ENCODE measurements around the gene CNTNAP3.
"Not testable (repeated sequence)": the region's sequence is repeated elsewhere in the genome, so short reads cannot be mapped to it uniquely, and the experiment has no call there.

CNTNAP3 gene

DNA sequence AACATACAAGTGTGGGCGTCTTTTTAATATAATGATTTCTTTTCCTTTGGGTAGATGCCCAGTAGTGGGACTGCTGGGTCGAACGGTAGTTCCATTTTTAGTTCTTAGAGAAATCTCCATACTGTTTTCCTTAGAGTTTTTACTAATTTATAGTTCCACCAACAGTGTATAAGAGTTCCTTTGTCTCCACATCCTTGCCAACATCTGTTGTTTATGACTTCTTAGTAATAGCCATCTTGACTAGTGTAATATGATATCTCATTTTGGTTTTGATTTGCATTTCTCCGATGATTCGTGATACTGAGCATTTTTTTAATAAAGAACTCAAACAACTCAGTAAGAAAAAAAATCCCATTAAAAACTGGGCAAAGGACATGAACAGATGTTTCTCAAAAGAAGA lies 225.0 kb downstream of the CNTNAP3 start:
- not testable (repeated sequence) for DNase-seq

DNA sequence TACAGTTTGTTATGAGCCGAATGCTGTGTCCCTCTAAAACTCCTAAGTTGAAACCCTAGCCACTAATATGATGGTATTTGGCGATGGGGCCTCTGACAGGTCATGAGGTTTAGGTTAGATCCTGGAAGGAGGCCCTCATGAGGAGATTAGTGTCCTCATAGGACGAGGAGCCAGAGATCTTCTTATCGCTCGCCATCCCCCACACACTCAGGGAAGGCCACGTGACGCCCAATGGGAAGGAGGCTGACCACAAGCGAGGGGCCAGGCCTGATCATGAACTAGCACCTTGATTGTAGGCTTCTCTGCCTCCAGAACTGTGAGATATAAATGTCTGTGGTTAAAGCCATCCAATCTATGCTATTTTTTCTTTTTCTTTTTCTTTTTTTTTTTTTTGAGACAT lies 233.5 kb downstream of the CNTNAP3 start:
- DNase-seq = not testable (repeated sequence)

DNA sequence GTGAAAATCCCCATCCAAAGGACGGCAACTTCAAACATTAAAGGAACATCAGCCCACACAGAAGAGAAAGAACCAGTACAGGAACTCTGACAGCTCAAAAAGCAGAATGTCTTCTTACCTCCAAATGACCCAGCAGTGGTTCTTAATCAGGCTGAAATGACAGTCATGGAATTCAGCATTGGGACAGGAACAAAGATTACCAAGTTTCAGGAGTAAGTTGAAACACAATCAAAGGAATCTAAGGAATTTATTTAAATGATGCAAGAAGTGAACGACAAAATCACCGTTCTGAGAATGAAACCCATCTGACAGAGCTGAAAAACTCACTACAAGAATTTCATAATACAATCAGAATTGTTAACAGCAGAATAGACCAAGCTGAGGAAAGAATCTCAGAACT lies 241.1 kb downstream of the CNTNAP3 start:
- DNase-seq = not testable (repeated sequence)

DNA sequence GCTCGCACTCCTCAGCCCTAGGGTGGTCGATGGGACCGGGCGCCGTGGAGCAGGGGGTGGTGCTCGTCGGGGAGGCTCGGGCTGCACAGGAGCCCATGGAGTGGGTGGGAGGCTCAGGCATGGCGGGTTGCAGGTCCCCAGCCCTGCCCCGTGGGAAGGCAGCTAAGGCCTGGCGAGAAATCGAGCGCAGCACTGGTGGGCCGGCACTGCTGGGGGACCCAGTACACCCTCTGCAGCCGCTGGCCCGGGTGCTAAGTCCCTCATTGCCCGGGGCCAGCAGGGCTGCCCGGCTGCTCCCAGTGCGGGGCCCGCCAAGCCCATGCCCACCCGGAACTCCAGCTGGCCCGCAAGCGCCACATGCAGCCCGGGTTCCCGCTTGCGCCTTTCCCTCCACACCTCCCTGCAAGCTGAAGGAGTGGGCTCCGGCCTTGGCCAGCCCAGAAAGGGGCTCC lies 245.6 kb downstream of the CNTNAP3 start:
- DNase-seq = not testable (repeated sequence)

DNA sequence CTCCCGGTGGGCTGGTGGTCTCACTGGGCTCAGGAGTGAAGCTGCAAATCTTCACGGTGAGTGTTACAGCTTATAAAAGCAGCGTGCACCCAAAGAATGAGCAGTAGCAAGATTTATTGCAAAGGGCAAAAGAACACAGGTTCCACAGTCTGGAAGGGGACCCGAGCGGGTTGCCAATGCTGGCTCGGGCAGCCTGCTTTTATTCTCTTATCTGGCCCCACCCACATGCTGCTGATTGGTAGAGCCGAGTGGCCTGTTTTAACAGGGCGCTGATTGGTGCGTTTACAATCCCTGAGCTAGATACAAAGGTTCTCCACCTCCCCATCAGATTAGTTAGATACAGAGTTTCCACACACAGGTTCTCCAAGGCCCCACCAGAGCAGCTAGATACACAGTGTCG lies 246.2 kb downstream of the CNTNAP3 start:
- not testable (repeated sequence) for DNase-seq

DNA sequence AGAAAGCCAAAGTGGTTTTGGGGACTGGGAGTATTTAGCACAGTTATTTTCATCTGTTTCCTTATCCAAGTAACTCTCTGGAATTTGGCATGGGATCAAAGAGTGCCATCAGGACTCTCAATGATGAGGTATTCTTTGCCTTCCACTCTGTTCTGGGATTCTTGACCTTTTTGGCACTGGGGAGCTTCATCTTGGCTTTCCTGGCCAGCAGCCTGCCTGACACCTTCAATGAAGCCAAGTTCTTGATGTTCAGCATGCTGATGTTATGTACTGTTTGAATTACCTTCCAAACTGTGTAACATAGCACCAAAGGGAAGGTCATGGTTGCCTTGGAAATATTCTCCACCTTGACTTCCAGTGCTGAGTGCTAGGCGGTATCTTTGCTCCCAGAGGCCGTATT lies 248.8 kb downstream of the CNTNAP3 start:
- not testable (repeated sequence) for DNase-seq

DNA sequence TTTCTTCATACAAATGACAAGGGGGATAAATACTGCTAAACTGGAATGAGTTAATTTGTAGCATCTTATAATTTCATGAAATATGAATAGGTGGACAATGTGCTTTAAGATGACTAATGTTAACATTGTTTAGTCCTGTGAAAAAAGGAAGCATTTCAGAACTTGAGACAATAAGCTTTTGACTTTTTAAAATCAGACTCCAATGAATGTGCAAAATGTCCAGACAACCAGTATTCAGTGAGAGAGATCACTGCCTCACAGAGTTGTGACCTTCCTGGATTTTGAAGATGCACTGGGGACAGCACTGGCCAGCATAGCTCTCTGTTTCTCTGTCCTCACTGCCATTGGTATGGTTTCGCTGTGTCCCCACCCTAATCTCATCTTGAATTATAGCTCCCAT lies 249.7 kb downstream of the CNTNAP3 start:
- DNase-seq = not testable (repeated sequence)

DNA sequence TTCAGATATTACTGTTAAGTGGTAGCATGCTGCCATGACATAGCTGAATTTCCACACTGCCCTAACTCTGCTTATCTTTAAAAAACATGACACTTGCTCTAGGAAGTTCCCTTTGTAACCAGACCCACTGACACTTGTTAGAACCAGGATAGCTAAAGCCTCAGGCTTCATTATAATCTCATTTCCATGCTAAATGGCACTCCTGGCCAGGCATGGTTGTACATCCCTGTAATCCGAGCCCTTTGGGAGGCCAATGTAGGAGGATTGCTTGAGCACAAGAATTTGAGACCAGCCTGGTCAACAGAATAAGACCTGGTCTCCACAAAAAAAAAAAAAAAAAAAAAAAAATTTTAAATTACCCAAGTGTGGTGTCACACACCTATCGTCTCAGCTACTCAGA lies 254.1 kb downstream of the CNTNAP3 start:
- not testable (repeated sequence) for DNase-seq

DNA sequence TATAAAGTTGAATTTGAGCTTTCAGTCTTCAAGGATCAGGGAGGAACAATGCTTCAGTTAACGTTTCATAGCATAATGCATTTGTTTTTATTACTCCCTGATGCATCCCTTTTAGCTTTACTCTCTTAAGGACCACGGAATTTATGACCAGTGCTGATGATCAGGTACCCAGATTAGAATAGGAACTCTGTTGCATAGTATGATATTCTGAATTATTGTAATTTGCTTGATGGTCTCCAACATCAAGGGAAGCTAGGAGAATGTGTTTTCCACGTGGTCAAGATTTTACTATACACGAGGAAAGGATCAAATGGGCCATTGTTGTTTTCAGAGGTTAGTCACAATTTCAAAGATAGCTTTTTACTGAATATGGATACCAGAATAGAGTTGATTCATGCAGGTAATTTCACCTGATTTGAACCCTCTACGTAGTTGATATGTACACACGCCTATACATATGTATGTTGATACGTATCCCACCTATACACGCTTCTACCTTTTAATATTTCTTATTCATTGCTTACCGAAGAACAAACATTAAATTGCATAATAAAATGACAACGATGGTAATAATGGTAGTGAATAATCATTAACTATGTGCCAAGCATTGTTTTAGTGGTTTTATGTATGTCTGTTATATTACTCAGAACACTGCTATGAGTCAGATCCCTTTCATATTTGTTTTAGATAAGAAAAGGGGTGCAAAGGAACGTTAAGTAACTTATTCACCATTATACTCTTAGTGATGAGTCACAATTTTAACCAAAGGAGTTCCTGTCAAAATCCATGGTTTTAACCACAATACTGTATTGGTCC lies 257.6 kb downstream of the CNTNAP3 start:
- DNase-seq = not testable (repeated sequence)

DNA sequence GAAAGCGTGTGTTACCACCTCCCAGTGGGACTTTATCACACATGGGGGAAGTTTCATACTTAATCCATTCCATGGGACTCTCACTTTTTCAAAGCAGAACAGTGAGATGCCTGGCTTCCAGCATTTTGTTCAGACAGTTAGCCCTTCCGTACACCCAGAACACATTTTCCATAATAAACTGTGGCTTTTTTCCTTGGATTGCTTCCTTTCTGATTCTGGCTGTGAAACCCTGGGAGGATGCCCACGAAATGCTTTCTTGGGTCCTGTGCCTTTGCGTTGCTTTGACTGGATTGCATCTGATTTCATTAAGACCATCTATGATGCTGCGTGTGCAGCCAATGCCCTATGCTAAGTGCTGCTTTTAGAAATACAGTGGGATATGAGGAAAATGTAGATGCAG lies 259.1 kb downstream of the CNTNAP3 start:
- not testable (repeated sequence) for DNase-seq

DNA sequence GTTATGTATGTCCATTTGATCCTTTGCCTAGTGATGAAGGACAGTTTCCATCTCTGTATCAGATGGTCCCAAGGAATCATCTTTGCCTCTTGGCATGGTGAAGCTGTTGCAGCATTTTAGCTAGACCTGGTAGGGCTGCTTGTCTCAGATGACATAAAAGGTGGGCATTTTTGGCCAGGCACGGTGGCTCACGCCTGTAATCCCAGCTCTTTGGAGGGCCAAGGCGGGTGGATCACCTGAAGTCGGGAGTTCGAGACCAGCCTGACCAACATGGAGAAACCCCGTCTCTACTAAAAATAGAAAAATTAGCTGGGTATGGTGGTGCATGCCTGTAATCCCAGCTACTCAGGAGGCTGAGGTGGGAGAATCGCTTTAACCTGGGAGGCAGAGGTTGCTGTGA lies 259.8 kb downstream of the CNTNAP3 start:
- DNase-seq = not testable (repeated sequence)

DNA sequence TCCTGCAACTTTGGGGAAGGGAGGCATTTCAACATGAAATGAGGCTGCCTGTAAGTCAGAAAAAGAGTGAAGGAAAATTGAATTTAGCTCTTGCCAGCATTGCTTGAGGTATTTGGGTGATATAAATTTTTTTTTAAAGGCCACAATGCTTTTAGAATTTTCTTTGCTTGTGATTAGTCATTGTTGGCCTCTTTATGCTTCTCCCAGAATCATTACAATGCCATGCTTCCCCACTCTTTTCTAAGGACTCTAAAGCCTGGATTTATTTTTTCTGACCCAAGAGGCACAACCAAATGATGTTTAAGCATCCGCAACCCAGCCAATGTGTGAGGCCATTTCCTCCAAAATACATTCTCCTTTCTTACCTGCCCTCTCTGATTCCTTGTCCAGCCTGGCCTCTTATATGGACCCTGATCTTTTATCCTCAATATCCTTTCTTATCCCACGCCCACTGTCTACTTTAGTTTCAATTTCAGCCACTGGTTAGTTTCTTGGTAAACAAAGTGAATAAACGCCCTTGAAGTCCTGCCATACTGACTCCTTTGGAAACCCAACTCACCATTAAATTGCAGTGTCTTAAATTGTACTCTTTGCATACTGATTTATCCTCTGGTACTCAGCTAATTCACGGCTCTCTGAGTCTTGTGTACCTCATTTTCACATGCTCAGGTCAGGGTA lies 261.9 kb downstream of the CNTNAP3 start:
- DNase-seq = not testable (repeated sequence)

Measured in CD4-positive, alpha-beta T cell treated with Interleukin-6 for 4 hours (primary cell).